ENCODE data around the gene ARID1B. TPM values are rescaled to one million over a fixed set of nuclear protein-coding genes. Genes with fewer than 3 reads are reported as not detected.

The ARID1B gene
- total RNA-seq, 1 donor from 2014 or later: 97.2 TPM

DNA sequence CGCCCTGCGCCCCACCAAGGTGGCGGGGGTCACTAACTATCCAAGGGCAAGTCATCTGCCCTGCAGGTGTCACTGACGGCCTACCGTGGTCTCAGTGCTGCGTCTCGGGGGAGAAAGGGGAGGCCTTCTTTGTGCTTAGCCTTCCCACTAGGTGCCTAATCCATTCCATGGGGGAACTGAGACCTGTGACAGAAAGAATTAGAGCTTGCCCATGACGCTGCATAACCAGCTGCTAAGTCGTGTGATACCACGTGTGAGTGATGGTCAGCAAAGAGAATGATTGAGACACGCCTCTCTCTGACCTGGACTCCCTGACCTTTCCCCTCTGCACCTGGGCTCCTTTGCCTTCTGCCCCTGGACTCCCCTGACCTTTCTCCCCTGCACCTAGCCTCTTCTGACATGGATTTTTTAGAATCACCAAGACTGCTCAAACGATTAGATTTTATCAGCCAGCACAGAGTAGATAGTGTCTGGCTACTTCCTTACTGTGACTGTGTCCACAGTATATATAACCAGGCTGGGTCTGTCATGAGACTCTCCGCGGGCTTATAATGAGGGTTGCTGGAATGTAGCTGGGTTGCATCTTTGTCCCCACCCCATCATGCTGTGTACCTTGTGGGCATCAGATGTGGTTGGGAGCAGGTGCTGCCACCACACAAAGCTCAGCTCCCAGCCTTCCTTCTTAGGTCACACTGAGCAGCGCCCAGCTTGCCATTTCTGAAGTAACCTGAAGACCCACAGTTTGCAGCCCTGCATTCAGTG is 405.5 kb downstream of the ARID1B start:
- Mint-ChIP-seq H3K4me3 (peak overlapping the region; percentile 10), H3K9me3 (no peaks in the 10 kb centered on the region), H3K36me3 (peaks cover 19% of the 10 kb centered on the region), H3K4me1 (ENCODE audit: unreplicated experiment) (peaks cover 39% of the 10 kb centered on the region), H3K27ac (peak overlapping the region; percentile 93), H3K27me3 (no peaks in the 10 kb centered on the region)
- TF ChIP-seq, protein P1, sequence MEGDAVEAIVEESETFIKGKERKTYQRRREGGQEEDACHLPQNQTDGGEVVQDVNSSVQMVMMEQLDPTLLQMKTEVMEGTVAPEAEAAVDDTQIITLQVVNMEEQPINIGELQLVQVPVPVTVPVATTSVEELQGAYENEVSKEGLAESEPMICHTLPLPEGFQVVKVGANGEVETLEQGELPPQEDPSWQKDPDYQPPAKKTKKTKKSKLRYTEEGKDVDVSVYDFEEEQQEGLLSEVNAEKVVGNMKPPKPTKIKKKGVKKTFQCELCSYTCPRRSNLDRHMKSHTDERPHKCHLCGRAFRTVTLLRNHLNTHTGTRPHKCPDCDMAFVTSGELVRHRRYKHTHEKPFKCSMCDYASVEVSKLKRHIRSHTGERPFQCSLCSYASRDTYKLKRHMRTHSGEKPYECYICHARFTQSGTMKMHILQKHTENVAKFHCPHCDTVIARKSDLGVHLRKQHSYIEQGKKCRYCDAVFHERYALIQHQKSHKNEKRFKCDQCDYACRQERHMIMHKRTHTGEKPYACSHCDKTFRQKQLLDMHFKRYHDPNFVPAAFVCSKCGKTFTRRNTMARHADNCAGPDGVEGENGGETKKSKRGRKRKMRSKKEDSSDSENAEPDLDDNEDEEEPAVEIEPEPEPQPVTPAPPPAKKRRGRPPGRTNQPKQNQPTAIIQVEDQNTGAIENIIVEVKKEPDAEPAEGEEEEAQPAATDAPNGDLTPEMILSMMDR (conservative IDR thresholded peaks at IDR 0.05): no peak
- DNase-seq (ENCODE audit: extremely low spot score, unreplicated experiment): no peak

DNA sequence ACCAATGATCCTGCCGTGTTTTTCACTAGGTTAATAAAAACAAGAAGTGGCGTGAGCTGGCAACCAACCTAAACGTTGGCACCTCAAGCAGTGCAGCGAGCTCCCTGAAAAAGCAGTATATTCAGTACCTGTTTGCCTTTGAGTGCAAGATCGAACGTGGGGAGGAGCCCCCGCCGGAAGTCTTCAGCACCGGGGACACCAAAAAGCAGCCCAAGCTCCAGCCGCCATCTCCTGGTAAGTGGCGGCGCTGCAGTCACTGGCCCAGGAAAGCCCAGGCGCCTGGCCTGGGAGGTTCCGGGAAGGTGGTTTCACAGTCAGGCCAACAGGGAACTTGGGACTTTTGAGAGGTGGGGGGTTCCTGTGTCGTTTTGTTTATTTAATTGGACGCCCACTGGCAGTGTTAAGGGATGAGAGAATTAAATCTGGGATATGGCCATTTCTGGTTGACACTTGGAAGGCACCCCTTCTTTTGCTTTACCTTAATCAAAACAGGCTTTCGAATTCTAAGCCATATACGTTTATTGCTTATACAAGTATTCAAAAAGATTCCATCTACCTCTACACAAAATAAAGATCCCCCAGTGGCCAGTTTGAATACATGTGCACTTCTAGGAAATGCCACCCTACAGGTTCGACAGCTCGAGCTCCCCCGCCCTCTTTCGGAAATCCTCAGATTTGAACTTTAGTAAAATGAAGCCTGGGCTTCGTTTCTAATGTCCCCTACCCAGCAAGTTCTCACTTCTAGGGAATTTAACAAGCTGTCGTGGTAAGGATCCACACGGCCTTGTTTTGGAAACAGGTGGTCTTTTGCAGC is 407.2 kb downstream of the ARID1B start:
- peak overlapping the region; percentile 68 for H3K4me3 Mint-ChIP-seq
- no peaks in the 10 kb centered on the region for H3K9me3 Mint-ChIP-seq
- H3K27ac Mint-ChIP-seq: peak overlapping the region; percentile 93
- TF ChIP-seq, protein P1 (conservative IDR thresholded peaks at IDR 0.05): peak; percentile 86
- no peak for DNase-seq (ENCODE audit: extremely low spot score, unreplicated experiment)
- H3K36me3 Mint-ChIP-seq: peaks cover 20% of the 10 kb centered on the region
- no peaks in the 10 kb centered on the region for H3K27me3 Mint-ChIP-seq
- peaks cover 40% of the 10 kb centered on the region for H3K4me1 Mint-ChIP-seq (ENCODE audit: unreplicated experiment)

- Mint-ChIP-seq H3K27ac (peak overlapping the region; percentile 93), H3K27me3 (no peaks in the 10 kb centered on the region), H3K36me3 (peaks cover 25% of the 10 kb centered on the region)
Observed at GRCh38 chr6:157185171-157185570, 408.0 kb downstream of the ARID1B start.

GRCh38 chr6:157185986-157186385 is 408.8 kb downstream of the ARID1B start:
- TF ChIP-seq, protein P1 (conservative IDR thresholded peaks at IDR 0.05): no peak
- peaks cover 40% of the 10 kb centered on the region for H3K4me1 Mint-ChIP-seq (ENCODE audit: unreplicated experiment)
- peaks cover 33% of the 10 kb centered on the region for H3K36me3 Mint-ChIP-seq
- no peaks in the 10 kb centered on the region for H3K27me3 Mint-ChIP-seq
- no peak overlapping the region for H3K4me3 Mint-ChIP-seq
- DNase-seq (ENCODE audit: extremely low spot score, unreplicated experiment): no peak
- H3K27ac Mint-ChIP-seq: no peak overlapping the region
- no peaks in the 10 kb centered on the region for H3K9me3 Mint-ChIP-seq

More at GRCh38 chr6:157185171-157185570, 408.0 kb downstream of the ARID1B start:
- no peak for DNase-seq (ENCODE audit: extremely low spot score, unreplicated experiment)
- TF ChIP-seq, protein P1 (conservative IDR thresholded peaks at IDR 0.05): no peak
- Mint-ChIP-seq H3K4me1 (ENCODE audit: unreplicated experiment) (peaks cover 40% of the 10 kb centered on the region), H3K9me3 (no peaks in the 10 kb centered on the region), H3K4me3 (peak overlapping the region; percentile 70)

DNA sequence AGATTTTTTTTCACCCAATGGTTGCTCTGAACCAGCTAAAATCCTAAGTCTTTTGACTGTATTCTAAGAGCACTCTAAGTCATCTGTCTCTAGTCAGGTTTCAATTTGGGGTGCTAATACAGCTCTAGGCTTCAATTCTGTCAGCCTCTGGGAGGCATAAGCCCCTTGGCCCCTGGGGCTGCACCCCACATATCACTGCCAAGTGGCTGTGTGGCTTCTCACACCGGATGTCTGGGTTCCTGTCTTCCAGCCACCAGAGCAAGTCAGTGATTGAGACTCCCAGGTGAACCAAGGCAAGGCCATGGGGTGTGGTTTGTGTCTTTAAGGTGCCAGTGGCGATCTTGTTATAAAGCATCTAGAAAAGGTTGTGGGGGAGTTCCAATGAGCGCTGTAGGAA is 409.6 kb downstream of the ARID1B start:
- Mint-ChIP-seq H3K4me3 (peak overlapping the region; percentile 74), H3K9me3 (no peaks in the 10 kb centered on the region), H3K27me3 (no peaks in the 10 kb centered on the region), H3K27ac (peak overlapping the region; percentile 90), H3K36me3 (peaks cover 41% of the 10 kb centered on the region), H3K4me1 (ENCODE audit: unreplicated experiment) (peaks cover 40% of the 10 kb centered on the region)
- DNase-seq (ENCODE audit: extremely low spot score, unreplicated experiment): no peak
- TF ChIP-seq, protein P1 (conservative IDR thresholded peaks at IDR 0.05): no peak
